HG03159 (cell line): ENCODE data around the gene CAPN1.
"Not testable (repeated sequence)": the region's sequence is repeated elsewhere in the genome, so short reads cannot be mapped to it uniquely, and the experiment has no call there.

Experiments used
- ATAC-seq: cut with Tn5 transposase; IDR thresholded peaks from one replicate; pipeline ENCODE4 v1.9.1; 2021; ENCODE audit warnings: mild to moderate bottlenecking, moderate library complexity; ENCODE audit not compliant: unreplicated experiment

Gene CAPN1

DNA sequence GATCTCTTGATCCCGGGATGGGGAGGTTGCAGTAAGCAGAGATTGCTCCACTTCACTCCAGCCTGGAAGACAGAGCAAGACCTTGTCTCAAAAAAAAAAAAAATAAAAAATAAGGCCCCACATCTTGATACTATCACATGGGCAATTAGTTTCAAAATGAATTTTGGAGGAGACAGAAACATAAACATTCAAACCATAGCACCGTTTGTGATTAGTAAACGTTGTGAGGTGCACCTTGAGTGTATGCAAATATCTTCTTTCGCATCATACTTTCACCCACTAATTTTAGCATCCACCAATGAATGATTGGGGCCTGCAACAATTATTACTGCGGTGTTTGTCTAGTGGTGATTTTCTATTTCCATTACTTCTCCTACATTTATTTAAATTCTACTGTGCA, 22.7 kb upstream of the CAPN1 start:
- peak; percentile 74 for ATAC-seq

DNA sequence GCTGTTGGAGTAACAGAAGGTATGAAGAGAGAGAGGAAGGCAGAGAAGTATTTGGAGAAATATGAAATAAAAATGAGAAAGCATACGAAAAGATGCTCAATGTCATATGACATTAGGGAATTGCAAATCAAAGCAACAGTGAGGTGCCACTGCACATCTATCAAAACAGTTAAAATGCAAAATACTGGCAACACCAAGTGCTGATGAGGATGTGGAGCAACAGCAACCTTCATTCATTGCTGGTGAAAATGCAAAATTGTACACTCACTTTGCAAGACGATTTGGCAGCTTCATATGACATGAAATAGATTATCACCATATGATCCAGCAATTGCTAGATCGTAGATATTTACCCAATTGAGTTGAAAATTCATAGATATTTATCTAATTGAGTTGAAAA, 21.1 kb upstream of the CAPN1 start:
- ATAC-seq: no peak

DNA sequence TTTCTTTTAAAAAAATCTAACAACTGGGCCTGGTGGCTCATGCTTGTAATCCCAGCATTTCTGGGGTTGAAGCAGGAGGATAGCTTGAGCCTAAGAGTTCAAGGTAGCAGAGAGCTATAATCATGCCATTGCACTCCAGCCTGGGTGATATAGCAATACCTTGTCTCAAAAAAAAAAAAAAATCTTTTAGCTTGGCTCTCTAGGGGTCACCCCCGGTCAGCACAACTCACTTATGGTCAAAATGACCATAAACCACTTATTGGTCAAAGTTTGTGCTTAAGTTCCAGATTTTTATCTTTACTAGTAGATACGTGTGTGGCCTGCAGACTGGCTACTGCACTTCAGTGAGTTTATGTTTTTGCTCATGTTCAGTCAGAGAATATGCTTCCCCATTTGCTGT, 18.0 kb upstream of the CAPN1 start:
- ATAC-seq: no peak

DNA sequence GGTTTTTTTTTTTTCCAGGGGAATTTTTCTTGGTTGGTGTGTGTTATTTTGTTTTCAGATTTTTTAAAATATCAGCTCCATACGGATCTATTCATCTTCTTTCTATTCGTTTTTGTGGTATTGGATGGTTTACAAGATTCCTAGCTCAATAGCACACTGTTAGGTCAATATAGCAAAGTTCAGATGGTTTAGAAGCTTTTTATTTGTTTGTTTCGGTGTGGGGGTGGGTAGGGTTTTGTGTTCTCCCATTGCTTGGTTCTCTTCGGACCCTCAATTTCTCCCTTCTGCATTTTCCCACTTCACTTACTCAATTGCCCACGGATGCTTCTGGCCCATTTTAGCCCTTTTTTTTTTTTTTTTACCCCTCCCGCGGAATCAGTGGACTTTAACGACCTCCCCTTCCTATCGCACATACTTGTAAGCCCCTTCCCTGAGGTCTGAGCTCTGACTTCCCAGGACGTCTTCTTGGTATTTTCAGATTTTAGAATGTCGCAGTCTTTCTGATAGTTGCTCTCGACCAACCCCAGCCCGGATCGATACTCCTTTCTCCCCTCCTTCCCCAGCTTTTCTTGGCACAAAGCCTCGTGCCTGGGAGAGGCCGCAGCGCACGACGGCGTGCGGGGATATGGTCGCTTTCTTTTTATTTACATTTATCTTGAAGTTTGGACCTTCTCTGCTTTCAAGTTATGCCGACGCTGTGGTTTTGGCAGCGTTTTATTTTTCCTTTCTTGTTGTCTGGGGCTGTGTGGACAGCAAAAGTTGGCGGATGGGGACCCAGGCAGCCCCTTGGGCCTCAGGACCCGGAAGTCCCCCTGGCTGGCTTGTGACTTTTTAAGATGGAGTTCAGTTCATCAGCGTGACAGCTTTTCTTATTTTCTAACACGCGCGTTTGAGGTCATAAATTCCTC, 16.1 kb upstream of the CAPN1 start:
- no peak for ATAC-seq

DNA sequence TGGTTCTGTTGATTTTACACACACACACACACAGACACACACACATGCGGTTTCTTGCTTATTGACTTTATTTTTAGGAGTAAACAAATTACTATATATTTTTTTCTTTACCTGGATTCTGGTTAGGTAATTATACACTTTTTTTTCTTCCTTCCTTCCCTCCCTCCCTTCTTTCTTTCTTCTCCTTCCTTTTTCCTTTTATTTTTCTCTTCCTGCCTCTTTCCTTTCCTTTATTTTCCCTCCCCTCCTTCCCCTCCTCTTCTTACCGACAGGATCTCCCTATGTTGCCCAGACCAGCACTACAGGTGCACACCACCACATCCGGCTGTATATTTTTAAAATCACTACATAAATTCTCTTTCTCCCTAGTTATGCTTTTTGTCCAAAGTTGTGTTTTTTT, 14.8 kb upstream of the CAPN1 start:
- no peak for ATAC-seq

DNA sequence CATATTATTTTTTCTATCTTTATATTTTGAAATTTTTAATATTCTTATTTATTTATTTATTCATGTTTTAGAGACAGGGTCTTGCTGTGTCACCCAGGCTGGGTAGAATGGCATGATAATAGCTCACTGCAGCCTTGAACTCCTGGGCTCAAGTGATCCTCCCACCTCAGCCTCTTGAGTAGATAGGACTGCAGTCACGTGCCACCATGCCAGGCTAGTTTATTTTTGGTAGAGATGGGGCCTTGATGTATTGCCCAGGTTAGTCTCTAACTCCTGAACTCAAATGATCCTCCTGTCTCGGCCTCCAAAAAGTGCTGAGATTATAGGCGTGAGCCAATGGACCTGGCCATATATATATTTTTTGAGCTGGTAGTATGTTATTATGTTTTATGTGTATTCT, 14.1 kb upstream of the CAPN1 start:
- ATAC-seq: no peak

DNA sequence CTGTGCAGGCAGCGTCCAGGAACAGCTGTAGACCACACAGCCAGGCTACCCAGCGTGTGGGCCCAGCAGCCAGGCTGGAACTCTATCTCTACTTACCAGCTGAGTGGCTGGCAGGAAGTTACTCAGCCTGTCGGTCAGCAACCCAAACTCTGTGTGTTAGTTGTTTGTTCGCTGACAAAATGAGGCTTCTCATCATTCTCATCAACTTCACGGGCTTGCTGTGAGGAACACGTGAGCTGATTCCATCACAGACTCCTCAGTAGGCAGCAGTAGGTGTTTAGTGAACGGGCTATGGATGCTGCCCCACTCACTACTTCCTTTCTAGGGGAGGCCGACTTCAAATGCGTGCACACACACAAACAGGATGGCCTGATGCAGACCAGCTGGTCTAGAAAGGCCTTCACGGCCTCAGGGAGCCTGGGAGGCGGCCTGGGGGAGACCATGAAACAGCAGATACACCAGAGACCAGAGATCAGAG, 12.5 kb upstream of the CAPN1 start:
- no peak for ATAC-seq

DNA sequence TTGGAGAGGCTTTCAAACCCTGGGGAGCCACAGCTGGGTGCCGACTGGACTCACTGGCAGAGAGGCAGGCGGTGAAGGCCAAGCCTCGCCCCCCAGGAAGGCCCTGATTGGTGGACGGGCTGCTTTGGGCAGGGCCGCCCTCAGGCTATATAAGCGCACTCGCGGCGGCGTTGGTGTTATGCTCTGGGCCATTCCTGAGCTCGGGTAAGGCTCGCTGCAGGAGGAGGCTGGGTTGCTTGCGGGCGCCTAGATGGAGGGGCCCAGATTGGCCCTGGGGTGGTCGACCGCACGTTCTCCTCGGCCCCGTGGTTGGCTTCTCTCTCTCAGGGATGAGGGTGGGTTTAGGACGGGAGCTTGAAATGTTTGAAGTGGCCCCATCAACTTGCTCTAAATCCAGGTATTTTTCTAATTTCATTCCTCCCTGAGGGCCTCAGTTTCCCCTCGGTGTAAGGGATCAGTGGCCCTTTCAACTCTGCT, 11.6 kb upstream of the CAPN1 start, which contains the start of gene SPDYC:
TSS of gene SPDYC (plus strand) at position 176 of the 477 bp plus-strand sequence. CDS start 1,125 bp downstream, outside the sequence.
- ATAC-seq: no peak

DNA sequence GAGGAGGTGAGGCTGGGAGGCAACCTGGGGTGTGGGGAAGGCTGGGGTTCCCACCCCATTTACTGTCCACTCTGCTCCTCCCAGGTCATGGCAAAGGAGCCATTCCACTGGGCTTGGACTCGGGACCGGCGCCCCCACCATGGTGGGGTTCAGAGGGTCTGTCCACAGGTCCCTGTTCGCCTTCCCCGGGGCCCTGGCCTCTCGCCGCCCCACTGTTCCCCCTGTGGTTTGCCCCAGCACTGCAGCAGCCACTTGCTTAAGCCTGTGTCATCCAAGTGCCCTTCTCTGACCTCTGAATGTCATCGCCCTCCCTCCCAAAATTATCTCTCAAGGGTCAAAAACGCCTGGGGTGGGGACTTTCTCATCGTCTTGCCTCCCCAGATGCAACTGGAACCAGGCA, 9.1 kb upstream of the CAPN1 start:
- no peak for ATAC-seq

DNA sequence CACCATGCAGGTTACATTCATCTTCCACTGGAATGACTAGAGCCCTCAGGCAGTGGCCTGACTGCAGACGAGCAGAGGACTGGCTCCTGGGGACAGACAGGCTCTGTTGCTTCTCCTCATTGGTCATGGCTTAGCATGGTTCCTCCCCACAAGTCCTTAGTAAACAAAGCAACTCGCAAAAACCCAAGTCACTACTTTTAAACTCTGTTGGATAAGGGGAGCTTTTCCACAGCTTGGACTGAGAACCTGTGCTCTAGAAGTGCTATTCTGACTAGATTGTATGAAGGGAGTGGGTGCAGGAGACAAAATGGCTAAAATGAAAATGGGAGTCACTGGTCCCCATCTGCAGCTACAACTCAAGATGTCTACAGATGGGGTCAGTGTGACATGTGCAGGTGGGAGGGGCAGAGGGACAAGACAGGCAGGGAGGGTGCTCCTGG, 7.1 kb upstream of the CAPN1 start:
- ATAC-seq: not testable (repeated sequence)

DNA sequence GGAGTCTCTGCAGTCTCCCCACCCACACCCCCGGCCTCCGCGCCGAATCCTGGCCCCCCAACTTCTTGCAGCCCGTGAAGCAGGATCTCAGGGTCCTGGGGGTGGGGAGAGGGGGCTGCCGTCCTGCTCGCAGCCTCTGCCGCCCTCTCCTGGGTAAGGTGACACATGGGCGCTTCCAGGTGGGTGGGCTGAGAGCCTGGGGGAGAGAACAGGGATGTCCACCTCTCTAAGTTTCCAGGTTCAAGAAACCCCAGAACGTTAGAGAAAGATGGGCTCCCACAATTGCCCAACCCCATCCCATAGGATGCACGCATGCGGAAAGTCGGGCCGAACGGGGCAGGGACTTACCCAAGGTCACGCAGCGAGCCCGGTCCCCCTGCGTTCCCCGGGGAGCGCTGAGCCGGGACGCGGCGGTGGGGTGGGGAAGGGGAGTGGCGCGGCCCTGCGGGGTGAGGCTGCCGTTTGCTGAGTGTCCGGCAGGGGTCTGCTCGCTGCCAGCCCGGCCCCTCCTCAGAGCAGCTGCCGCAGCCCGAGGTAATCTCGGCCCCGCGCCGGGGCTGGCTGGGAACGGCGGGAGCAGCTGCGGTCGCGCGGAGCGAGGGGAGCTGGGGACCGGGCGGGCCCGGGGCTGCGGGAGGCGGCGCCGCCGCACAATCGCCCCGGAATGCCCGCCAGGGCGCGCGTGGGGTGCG, 705 bp upstream of the CAPN1 start:
- ATAC-seq: peak; percentile 64

DNA sequence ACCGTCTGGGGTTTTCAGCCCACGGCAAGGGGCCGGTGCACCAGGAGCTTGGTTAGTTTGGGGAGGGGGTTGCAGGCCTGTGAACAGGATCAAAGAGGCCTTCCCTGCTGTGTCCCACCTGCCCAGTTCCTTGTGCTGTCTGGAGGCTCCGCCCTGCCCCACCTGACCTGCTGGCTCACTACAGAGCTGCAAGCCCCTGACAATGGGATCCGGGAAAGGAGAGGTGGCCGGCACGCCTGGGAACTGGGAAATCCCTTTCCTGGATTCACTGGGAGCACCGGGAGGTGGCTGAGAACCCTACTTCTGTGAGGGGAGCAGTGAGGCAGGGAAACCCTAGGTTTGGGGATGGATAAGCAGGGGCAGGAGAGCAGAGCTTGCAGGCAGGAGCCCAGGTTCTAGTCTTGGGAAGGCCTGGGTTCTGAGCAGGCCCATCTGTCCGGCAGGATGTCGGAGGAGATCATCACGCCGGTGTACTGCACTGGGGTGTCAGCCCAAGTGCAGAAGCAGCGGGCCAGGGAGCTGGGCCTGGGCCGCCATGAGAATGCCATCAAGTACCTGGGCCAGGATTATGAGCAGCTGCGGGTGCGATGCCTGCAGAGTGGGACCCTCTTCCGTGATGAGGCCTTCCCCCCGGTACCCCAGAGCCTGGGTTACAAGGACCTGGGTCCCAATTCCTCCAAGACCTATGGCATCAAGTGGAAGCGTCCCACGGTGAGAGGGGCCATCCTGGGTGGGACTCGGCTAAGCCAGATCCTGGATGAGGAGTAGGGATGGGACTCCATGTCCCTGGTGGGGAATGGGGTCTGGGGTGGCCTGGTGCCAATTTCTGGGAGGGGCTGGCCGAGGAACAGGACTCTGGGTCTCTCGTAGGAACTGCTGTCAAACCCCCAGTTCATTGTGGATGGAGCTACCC, 786 bp downstream of the CAPN1 start:
- no peak for ATAC-seq

DNA sequence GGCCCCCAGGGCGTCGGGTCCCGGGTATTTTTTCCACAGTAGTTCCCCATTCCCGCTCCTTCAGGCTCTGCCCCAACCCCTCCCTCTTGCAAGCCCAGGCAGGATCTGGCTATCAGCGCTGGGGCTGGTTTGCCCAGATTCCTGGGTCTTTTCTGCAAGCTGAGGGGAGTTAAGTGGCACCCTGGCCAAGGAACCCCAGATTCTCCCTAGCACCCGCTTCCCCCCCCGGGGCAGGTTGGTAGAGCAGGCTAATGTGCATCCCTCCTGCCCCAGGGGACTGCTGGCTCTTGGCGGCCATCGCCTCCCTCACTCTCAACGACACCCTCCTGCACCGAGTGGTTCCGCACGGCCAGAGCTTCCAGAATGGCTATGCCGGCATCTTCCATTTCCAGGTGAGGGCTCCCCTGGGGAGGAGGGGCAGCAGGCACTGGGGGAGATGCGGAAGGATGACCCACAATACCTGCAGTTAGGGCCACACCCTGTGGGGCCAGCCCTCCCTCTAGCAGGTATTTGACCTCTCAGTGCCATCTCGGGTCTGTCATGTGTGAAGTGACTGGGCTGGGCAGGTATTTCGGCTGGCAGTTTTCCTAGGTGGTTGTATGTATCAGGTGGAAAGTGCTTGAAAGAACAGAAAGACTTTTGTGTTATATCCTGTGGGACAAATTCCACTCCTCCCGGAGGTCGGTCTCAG, 1.6 kb downstream of the CAPN1 start:
- ATAC-seq: no peak

DNA sequence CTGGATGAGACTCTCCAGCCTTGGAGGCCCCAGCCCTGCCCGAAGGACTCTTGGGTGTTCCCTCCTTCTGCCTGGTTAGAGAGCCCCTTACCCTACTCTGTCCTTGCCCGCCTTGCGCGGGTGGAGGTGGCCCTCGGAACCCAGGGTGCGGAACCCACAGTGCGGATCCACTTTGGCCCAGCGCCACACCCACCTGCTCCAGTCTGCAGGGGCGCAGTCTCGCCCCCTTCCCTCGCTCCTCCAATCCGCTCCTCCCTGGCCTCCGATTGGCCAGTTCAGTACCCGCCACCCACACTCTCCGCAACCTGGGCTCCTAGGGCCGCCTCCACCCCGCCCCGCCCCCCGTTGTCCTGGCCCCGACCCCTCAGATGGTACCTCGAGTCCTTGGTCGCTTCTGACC, 2.4 kb downstream of the CAPN1 start:
- no peak for ATAC-seq

DNA sequence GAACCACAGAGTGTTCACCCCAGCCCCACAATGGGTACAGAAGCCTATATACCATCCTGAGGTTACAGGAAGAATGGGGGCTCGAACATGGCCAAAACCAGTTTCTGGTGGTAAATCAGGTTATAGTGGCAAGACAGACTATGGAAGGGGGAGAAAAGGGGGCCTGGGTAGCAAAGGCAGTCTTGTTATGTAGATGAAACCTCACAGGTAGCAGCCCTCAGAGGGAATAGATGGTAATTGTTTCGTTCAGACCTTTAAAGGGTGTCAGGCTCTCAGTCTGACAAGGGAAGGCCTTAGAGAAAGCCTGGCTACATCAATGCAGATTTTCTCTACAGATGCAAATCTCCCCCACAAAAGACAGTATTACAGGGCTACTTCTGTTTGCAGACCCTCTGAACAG, 3.4 kb downstream of the CAPN1 start:
- no peak for ATAC-seq

DNA sequence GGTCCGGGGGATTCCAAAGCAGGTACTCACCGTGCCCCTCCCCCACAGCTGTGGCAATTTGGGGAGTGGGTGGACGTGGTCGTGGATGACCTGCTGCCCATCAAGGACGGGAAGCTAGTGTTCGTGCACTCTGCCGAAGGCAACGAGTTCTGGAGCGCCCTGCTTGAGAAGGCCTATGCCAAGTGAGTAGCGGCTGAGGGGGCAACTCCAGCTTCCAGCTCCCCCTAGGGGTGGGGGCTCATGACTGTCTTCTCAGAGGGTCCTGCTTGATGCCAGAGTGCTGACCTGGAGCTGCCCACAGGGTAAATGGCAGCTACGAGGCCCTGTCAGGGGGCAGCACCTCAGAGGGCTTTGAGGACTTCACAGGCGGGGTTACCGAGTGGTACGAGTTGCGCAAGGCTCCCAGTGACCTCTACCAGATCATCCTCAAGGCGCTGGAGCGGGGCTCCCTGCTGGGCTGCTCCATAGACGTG, 4.2 kb downstream of the CAPN1 start:
- ATAC-seq: no peak

DNA sequence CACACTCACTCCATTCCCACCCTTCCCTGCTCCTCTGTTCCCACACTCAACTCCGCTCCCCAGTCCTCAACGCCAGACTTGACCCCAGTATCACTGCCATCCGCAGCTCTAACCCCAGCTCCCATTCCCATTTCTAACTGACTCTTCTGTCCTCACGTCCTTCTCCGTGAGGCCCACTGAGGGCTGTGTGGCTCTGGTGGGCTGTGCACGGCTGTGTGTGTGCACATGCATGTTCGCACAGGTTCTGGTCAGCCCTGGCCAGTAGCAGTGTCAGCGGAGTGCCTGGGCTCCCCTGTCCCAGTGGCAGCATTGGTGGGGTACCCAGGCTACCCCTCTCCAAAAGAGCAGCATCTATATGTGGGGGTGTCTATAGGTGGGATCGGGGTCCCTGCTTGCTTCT, 5.0 kb downstream of the CAPN1 start:
- ATAC-seq: no peak

DNA sequence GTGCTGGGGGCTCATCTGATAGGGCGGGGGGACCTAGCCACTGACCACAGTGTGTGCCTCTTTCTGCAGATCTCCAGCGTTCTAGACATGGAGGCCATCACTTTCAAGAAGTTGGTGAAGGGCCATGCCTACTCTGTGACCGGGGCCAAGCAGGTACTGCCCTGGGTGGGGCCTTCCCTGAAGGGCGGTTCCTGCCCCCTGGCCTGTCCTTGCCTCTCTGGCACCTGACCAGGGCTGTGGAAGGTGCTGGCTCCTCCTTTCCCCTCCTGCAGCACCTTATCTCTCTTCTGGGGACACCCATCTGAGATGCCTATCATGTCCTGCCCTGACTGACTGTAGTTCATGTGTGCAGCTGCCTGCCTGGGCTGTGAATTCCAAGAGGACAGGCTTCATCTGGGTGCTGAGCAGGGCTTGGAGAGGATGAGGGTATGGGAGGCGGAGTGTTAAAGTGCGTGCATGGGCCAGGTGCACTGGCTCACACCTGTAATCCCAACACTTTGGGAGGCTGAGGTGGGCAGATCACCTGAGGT, 5.5 kb downstream of the CAPN1 start:
- ATAC-seq: no peak

DNA sequence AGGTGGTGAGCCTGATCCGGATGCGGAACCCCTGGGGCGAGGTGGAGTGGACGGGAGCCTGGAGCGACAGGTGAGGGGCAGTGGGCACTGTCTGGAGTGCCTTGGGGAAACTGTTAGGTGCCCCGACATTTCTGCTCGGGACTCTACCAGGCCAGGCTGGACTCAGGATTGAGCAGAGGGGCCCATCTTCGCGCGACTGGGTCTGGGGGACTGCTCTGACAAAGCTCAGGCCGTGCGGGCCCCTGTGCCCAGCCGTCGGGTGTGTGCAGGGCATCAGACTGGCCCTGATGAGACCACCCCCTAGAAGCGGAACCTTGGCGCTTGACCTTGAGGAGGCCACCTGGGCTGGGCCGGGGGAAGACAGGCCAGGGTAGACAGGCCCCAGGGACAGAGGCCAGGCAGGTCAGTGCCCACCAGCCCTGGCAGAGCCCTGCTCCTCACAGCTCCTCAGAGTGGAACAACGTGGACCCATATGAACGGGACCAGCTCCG, 6.3 kb downstream of the CAPN1 start:
- ATAC-seq: no peak

DNA sequence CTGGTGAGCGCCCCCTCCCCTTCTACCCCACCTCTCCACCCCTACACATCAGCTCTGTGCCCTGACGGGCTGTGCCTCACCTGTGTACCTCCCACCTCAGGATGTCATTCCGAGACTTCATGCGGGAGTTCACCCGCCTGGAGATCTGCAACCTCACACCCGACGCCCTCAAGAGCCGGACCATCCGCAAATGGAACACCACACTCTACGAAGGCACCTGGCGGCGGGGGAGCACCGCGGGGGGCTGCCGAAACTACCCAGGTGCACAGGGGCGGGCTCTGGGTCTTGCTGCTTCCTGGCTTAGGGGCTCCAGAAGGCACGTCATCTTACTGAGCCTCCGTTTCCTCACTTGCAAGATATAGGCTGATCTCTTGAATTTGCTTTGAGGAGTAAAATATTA, 6.8 kb downstream of the CAPN1 start:
- no peak for ATAC-seq
